ENCODE data around the gene NUTF2. TPM values are rescaled to one million over a fixed set of nuclear protein-coding genes. Genes with fewer than 3 reads are reported as not detected.
A peak's percentile ranks its signal among the peaks of the same experiment; 100 is the strongest.

Gene NUTF2
- total RNA-seq, 1 donor from 2014 or later, result 99.7 TPM

- no peaks in the 10 kb centered on the region for H3K27me3 Mint-ChIP-seq
- DNase-seq, result no peak
- H3K4me1 Mint-ChIP-seq, result peaks cover 43% of the 10 kb centered on the region
- ATAC-seq (ENCODE audit: low read depth), result no peak
- peak overlapping the region; percentile 96 for H3K27ac Mint-ChIP-seq
- ChIA-PET POLR2A (interaction anchor here (0.5 to 2.2 kb wide), 16 partner anchors 9 to 700 kb away, joined by 3 to 15 read pairs (median 6); partner anchors contain the start of genes ACD, DDX28, DUS2 and GFOD2), CTCF (interaction anchor here (0.8 to 1.5 kb wide), 4 partner anchors 9 to 26 kb away, joined by 3 to 11 read pairs (median 4); no protein-coding TSS in a partner anchor)
- no peak for TF ChIP-seq CTCF (IDR thresholded peaks at IDR 0.05)
- intact Hi-C loops (cut with micrococcal nuclease), result loop anchor here (2.0 to 10.0 kb wide), 9 partner anchors 120 to 1578 kb away; partner anchors contain the start of genes ATP6V0D1, CTCF, ESRP2 and FHOD1
- H3K9me3 Mint-ChIP-seq, result no peaks in the 10 kb centered on the region
- peak overlapping the region; percentile 96 for H3K4me3 Mint-ChIP-seq
- peaks cover 21% of the 10 kb centered on the region for H3K36me3 Mint-ChIP-seq (ENCODE audit: low read depth)
Observed at GRCh38 chr16:67807148-67807682, 39.5 kb upstream of the NUTF2 start.

DNA sequence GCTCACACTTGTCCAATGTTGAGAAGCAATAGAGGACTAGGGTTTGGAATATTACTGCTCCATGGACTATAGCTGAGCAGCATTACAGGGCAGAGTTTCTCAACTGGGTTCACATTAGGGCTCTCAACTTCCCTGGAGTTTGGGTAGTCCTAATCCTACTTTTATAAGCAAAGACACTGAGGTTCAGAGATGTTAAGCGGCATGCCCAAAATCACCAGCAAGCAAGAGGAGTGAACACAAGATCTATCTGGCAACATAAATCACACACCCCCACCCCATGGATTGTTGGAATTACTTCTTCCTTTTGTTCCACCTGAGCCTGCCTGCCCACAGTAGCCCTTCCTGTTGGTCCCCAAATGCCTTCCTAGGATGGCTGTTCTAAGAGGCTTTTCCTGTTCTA is 34.8 kb upstream of the NUTF2 start:
- Mint-ChIP-seq H3K4me1 (peaks cover 10% of the 10 kb centered on the region), H3K36me3 (ENCODE audit: low read depth) (no peaks in the 10 kb centered on the region), H3K27me3 (no peaks in the 10 kb centered on the region), H3K4me3 (no peak overlapping the region), H3K27ac (no peak overlapping the region), H3K9me3 (no peaks in the 10 kb centered on the region)
- TF ChIP-seq CTCF (IDR thresholded peaks at IDR 0.05), result no peak
- ATAC-seq (ENCODE audit: low read depth) (no peak), DNase-seq (no peak)
- ChIA-PET CTCF (no interaction called here), POLR2A (interaction anchor here (0.7 kb wide), 1 partner anchor 131 kb away, joined by 4 read pairs; no protein-coding TSS in a partner anchor)
- intact Hi-C loops (cut with micrococcal nuclease), result no loop called here

DNA sequence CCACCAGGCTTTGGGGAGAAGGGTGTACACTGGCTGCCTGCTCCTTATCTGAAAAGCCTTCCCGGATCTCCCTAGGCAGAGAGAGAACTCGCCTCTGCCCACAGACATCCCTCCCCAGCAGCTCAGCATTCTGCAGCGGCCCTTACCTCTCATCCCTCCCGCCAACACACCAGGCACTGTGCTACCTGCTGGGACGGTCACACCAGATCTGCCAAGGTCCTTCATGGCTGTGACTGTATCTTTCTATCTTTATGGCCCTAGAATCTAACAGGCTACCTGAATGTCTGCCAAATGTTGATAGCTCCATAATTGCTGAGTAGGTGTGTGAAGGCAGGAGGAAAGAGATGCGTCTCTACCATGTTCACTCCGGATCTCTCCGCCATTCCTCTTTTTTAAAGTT is 32.2 kb upstream of the NUTF2 start:
- no peak for ATAC-seq (ENCODE audit: low read depth)
- Mint-ChIP-seq H3K4me1 (peaks cover 6% of the 10 kb centered on the region), H3K9me3 (no peaks in the 10 kb centered on the region), H3K27me3 (no peaks in the 10 kb centered on the region), H3K36me3 (ENCODE audit: low read depth) (no peaks in the 10 kb centered on the region), H3K4me3 (no peak overlapping the region), H3K27ac (no peak overlapping the region)
- ChIA-PET CTCF (interaction anchor here (1.4 to 3.0 kb wide), 2 partner anchors 51 to 226 kb away, joined by 3 to 20 read pairs; no protein-coding TSS in a partner anchor), POLR2A (no interaction called here)
- DNase-seq, result no peak
- intact Hi-C loops (cut with micrococcal nuclease), result no loop called here
- no peak for TF ChIP-seq CTCF (IDR thresholded peaks at IDR 0.05)

GRCh38 chr16:67820608-67821259 is 26.0 kb upstream of the NUTF2 start:
- Mint-ChIP-seq H3K36me3 (ENCODE audit: low read depth) (no peaks in the 10 kb centered on the region), H3K4me3 (no peak overlapping the region), H3K27me3 (no peaks in the 10 kb centered on the region), H3K27ac (no peak overlapping the region), H3K4me1 (peaks cover 6% of the 10 kb centered on the region), H3K9me3 (no peaks in the 10 kb centered on the region)
- ATAC-seq (ENCODE audit: low read depth) (no peak), DNase-seq (no peak)
- ChIA-PET POLR2A (interaction anchor here (0.6 kb wide), 1 partner anchor 8 kb away, joined by 3 read pairs; no protein-coding TSS in a partner anchor), CTCF (no interaction called here)
- intact Hi-C loops (cut with micrococcal nuclease), result no loop called here
- no peak for TF ChIP-seq CTCF (IDR thresholded peaks at IDR 0.05)

DNA sequence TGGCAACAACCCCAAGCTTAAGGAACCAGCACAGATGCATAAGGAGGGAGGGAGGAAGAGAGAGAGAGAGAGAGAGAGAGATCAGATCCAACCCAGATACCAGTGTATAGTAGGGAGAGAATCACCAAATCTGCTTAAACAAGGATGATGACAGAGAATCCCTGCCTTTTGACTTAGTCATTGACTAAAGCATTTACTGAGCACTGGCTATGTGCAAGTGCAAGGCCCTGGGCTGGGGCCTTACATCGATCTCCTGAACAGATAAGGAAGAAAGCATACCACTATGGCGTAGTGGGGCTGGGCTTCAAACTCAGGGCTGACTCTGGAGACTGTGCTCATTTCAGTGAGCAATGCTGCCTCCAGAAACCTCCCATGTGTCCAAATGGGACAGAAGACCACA is 24.2 kb upstream of the NUTF2 start:
- ChIA-PET CTCF (no interaction called here), POLR2A (no interaction called here)
- TF ChIP-seq CTCF (IDR thresholded peaks at IDR 0.05), result no peak
- DNase-seq (no peak), ATAC-seq (ENCODE audit: low read depth) (no peak)
- H3K4me3 Mint-ChIP-seq, result no peak overlapping the region
- intact Hi-C loops (cut with micrococcal nuclease), result no loop called here
- H3K9me3 Mint-ChIP-seq, result no peaks in the 10 kb centered on the region
- no peak overlapping the region for H3K27ac Mint-ChIP-seq
- no peaks in the 10 kb centered on the region for H3K27me3 Mint-ChIP-seq
- H3K36me3 Mint-ChIP-seq (ENCODE audit: low read depth), result peaks cover 4% of the 10 kb centered on the region
- H3K4me1 Mint-ChIP-seq, result no peaks in the 10 kb centered on the region

Data from activated B cell treated with CpG ODN at 0.5 μM for 24 hours (primary cell).